Ecto neural progenitor cell (in vitro differentiated cells): Measurements from ENCODE around the gene HPCAL1.

Source experiments
- DNase-seq: peaks from one replicate; pipeline ENCODE4 v3.0.0-alpha.2; 2018; ENCODE audit warnings: low spot score

Gene HPCAL1

GRCh38 chr2:10324095-10324832 is 21.6 kb downstream of the HPCAL1 start:
- no peak for DNase-seq

GRCh38 chr2:10325278-10326145 is 22.8 kb downstream of the HPCAL1 start:
- no peak for DNase-seq

DNA sequence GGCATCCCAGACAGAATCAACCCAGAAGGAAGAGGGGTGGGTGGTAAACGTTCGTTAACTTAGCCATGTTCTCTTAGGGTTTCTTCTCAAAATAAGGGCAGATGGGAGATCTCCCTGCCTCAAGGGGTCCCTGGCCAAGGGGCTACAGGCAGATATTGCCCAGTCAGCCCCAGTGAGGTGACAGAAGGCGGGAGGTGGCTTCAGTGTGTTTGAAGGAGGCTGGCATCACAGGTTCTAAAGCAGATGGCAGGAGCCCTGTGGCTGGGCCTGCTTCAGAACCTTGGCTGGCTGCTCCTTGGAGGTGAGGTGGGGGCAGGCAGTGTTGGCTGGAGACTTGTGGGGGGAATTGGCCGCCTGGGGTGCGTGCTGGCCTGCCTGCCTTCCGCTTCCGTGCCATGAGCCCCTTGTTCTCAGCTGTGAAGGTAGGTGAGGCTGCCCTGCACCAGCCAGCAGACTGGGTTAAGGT is 23.5 kb downstream of the HPCAL1 start:
- no peak for DNase-seq

DNA sequence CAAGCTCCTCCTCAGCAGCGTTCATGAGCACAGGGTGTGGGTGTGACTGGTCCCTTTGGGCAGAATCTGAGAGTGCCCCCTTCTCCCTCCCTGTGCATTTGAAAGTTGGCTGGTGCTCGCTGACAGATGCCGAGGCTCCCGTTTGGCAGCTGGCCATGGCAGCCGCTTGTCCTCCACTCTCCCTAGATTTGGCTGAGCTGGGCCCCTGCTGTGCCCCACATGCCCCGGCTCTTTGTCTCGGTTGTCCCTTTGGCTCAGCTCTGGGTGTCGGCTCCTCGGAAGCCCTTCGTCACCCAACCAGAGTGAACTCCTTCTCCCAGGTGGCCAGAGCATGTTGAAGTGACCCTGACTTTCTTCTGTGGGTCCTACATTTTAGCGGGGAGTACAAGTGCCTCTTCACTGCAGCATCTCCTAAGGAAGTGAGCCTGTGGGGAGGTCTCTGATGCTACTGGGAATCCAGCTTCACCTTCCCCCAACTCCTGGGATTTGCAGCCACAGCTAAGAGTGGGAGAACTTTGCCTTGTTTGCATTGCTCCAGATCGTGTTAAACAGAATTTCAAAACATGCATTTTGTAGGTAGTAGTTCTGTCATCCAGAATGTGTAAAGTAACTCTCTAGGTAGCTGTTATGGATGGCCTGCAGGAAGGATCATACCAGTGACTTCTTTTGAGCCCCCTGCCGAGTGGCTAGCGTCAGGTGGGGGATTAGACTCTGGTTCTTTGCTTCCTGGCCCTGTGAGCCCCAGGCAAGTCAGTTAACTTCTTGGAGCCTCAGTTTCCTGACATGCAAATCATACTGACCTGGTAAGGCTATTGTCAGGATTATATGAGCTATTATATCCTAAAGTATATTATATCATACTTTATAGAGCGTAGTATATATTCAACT is 24.2 kb downstream of the HPCAL1 start:
- no peak for DNase-seq

DNA sequence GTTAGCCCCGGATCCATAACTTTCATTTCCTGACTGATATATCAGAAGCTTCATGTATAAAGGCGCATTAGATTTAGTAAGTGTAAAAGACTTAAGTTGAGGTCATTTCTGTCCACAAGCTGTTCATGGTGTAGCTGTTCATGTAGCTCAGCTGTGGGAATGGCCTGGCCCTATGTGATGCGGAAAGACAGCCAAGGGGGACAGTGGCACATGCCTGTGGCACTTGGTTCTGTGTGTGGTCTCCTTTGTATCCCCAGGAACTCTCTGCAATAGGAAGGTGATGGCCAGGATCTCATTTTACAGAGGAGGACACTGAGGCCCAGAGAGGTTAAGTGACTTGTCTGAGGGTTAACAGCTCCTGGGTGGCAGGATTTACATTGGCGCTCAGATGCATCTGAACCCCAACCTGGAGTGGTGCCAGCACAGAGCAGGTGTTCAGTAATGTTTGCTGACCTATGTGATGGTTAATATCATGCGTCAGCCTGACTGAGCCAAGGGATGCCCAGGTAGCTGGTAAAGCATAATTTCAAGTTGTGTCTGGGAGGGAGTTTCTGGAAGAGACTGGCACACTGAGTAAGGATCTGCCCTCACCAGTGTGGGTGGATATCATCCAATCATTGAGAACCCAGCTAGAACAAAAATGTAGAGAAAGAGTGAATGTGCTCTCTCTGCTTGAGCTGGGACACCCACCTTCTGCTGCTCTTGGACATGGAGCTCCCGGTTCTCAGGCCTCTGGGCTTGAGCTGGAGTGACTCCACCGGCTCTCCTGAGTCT is 25.4 kb downstream of the HPCAL1 start:
- DNase-seq, result no peak

DNA sequence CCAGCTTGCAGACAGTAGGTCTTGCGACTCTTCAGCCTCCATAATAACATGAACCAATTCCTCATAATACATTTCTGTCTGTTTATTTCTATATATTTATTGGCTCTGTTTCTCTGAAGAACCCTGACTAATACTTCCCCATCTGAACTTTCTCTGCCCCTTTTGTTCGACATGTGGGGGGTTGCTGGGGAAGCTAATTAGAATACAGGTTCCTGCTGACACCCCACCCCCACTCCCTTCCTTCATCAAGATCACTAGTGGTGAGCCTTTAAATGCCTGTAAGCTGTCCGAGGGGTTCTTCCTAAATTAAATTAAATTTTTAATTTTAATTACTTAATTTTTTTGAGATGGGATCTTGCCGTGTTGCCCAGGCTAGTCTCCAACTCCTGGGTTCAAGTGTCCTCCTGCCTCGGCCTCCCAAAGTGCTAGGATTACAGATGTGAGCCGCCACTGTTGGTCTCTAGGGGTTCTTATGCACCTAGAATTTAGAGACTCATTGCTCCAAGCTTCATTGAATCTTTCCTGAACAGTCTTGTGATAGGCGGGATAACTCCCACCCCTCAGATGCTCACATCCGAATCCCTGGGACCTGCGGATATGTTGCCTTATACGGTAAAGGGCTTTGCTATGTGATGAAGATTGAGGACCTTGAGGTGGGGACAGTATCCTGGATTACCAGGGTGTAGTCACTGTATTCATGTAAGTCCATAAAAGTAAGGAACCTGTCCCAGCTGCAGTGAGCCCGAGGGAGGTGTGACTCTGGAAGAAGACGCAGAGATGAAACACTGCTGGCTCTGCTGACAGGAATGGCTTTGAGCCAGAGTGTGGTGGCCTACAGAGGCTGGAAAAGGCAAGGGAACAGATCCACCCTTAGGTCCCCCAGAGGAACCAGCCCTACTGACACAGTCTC is 26.2 kb downstream of the HPCAL1 start:
- DNase-seq, result no peak

- no peak for DNase-seq
Observed at GRCh38 chr2:10329580-10329879, 26.8 kb downstream of the HPCAL1 start.

DNA sequence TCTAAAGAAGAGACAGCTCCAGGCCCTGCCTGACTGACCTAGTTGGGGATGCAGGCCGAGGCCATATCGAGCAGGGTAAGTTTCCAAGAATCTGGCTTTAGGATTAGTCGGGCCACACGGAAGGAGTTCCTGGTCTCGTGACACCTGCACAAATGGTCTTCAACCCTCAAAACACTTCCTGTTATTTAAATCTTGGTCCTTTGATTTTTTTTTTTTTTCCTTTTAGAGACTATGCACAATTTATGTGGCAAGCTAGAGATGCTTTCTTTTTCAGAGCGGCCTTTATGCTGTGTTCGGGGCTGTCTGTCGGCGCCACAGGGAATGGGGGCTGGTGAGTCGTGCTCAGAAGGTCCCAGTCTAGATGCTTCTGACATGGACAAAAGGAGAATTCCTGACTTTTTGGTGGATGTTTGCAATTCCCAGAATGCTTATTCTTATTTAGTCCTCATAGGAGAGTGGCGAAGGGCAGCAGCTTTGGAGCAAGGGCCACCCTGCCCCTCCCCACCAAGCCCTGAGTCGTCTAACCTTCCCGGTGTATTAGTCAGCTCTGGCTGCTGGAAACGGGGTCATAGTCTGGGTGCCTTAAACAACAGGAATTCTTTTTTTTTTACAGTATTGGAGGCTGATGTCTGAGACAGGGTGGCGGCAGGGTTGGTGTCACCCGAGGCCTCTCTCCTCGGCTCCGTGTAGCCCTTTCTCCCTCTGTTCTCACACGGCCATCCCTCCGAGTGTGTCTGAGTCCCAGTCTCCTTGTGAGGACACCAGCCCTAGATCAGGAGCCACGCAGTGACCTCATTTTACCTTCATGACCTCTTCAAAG is 27.4 kb downstream of the HPCAL1 start:
- no peak for DNase-seq

- no peak for DNase-seq
Observed at GRCh38 chr2:10330700-10331026, 28.0 kb downstream of the HPCAL1 start.

- DNase-seq, result no peak
Observed at GRCh38 chr2:10331027-10331701, 28.5 kb downstream of the HPCAL1 start.

DNA sequence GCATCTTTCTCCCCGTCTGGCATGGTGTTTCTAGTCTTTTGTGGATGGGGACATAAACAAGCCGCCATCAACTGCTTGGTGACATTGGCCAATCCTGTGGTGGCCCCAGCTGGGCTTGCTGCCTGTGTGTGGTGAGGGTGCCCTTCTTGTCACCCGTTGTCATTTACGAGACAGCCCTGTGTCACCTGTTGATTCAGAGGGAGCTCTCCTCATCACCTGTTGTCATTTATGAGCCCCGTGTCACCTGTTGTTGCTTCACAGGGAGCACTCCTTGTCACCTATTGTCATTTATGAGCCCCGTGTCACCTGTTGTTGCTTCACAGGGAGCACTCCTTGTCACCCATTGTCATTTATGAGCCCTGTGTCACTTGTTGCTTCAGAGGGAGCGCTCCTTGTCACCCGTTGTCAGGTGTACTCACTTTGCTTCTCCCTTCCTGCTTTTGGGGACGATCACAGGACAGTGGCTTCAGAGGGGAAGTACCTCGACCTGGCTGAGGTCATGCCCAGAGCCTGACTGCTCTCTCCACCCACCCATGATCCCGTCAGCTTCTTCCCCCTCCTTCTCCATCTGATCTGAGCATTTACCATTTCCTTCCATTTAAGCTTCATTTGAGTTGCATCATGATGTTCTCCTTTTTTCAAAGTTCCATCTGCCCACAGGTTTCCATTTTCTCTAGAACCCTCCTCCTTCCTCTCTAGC is 29.1 kb downstream of the HPCAL1 start:
- no peak for DNase-seq

- DNase-seq, result no peak
Observed at GRCh38 chr2:10332402-10333246, 29.9 kb downstream of the HPCAL1 start.

GRCh38 chr2:10333247-10333613 is 30.5 kb downstream of the HPCAL1 start:
- DNase-seq, result no peak

GRCh38 chr2:10333966-10334365 is 31.3 kb downstream of the HPCAL1 start:
- DNase-seq, result no peak

GRCh38 chr2:10335046-10335840 is 32.5 kb downstream of the HPCAL1 start:
- DNase-seq, result no peak

GRCh38 chr2:10336283-10336682 is 33.6 kb downstream of the HPCAL1 start:
- DNase-seq, result no peak
